Activated B cell treated with CpG ODN at 0.5 μM for 24 hours (primary cell): ENCODE data around the gene SEMA6A. TPM values are rescaled to one million over a fixed set of nuclear protein-coding genes. Genes with fewer than 3 reads are reported as not detected.

Experiments used
- ATAC-seq: fragments of 200-7000 bp; cut with Tn5 transposase; one replicate; pipeline ENCODE4 v1.10.0; 2021; ENCODE audit warnings: low read depth, mild to moderate bottlenecking, moderate library complexity
- CTCF ChIA-PET: fragments of 350-600 bp; sonication (Branson Sonifier 250); formaldehyde crosslinking; loops from one replicate; lab custom pipeline; 2021; ENCODE audit warnings: antibody characterized with exemption; lab: Charles Lee
- POLR2A ChIA-PET: fragments of 350-600 bp; sonication (Branson Sonifier 250); formaldehyde crosslinking; loops from one replicate; lab custom pipeline; 2021; ENCODE audit warnings: antibody characterized with exemption; lab: Charles Lee
- DNase-seq: peaks from one replicate; pipeline ENCODE4 v3.0.0; 2022
- H3K27ac Mint-ChIP-seq: one replicate; pipeline ENCODE4 v1.8.0; 2020; ENCODE audit warnings: mixed read lengths
- H3K27me3 Mint-ChIP-seq: one replicate; pipeline ENCODE4 v1.8.0; 2021; ENCODE audit warnings: mixed read lengths
- H3K36me3 Mint-ChIP-seq: one replicate; pipeline ENCODE4 v1.8.0; 2021; ENCODE audit warnings: low read depth, mixed read lengths
- H3K4me1 Mint-ChIP-seq: one replicate; pipeline ENCODE4 v1.8.0; 2021; ENCODE audit warnings: mixed read lengths
- H3K4me3 Mint-ChIP-seq: one replicate; pipeline ENCODE4 v1.8.0; 2020; ENCODE audit warnings: mild to moderate bottlenecking, mixed read lengths
- H3K9me3 Mint-ChIP-seq: one replicate; pipeline ENCODE4 v1.8.0; 2020; ENCODE audit warnings: mixed read lengths
- CTCF ChIP-seq: fragments of 200-600 bp; IDR thresholded peaks from one replicate; pipeline ENCODE4 v1.8.0; 2022; ENCODE audit warnings: antibody characterized with exemption, mild to moderate bottlenecking
- intact Hi-C: fragments of 100-400 bp; cut with micrococcal nuclease; formaldehyde crosslinking; loops from one replicate; pipeline ENCODE4 v1.15.1; 2024
- total RNA-seq: library from RNA; stranded (reverse); gene quantifications from 2 replicates; pipeline ENCODE4 v1.2.3, GENCODE V29; 2022

Gene SEMA6A
- total RNA-seq, 1 donor from 2014 or later = 0.20 TPM

- no peak for DNase-seq
- CTCF ChIA-PET = no interaction called here
- no peak for ATAC-seq
- Mint-ChIP-seq H3K27ac (no peak overlapping the region), H3K36me3 (peaks cover 20% of the 10 kb centered on the region), H3K4me1 (no peaks in the 10 kb centered on the region), H3K27me3 (no peaks in the 10 kb centered on the region), H3K4me3 (no peak overlapping the region), H3K9me3 (no peaks in the 10 kb centered on the region)
- POLR2A ChIA-PET = no interaction called here
- no peak for TF ChIP-seq CTCF
- intact Hi-C loops = no loop called here
These were observed 164.2 kb downstream of the SEMA6A start for GRCh38 chr5:116410336-116410890.

- intact Hi-C loops = no loop called here
- Mint-ChIP-seq H3K9me3 (no peaks in the 10 kb centered on the region), H3K27ac (no peak overlapping the region), H3K27me3 (no peaks in the 10 kb centered on the region), H3K4me1 (no peaks in the 10 kb centered on the region), H3K36me3 (peaks cover 20% of the 10 kb centered on the region), H3K4me3 (no peak overlapping the region)
- POLR2A ChIA-PET = no interaction called here
- ATAC-seq (no peak), DNase-seq (no peak)
- TF ChIP-seq CTCF = no peak
- CTCF ChIA-PET = no interaction called here
These were observed 164.9 kb downstream of the SEMA6A start for GRCh38 chr5:116409591-116410296.

- TF ChIP-seq CTCF = no peak
- Mint-ChIP-seq H3K4me3 (no peak overlapping the region), H3K27me3 (no peaks in the 10 kb centered on the region), H3K27ac (no peak overlapping the region), H3K36me3 (peaks cover 20% of the 10 kb centered on the region), H3K4me1 (no peaks in the 10 kb centered on the region), H3K9me3 (no peaks in the 10 kb centered on the region)
- DNase-seq (no peak), ATAC-seq (no peak)
- intact Hi-C loops = no loop called here
- POLR2A ChIA-PET = no interaction called here
- CTCF ChIA-PET = no interaction called here
These were observed 168.1 kb downstream of the SEMA6A start for GRCh38 chr5:116406306-116407041.

- no peak for TF ChIP-seq CTCF
- Mint-ChIP-seq H3K4me3 (no peak overlapping the region), H3K4me1 (no peaks in the 10 kb centered on the region), H3K27ac (no peak overlapping the region), H3K27me3 (no peaks in the 10 kb centered on the region), H3K9me3 (no peaks in the 10 kb centered on the region), H3K36me3 (peaks cover 28% of the 10 kb centered on the region)
- CTCF ChIA-PET = no interaction called here
- DNase-seq (no peak), ATAC-seq (no peak)
- POLR2A ChIA-PET = no interaction called here
- intact Hi-C loops = no loop called here
These were observed 169.8 kb downstream of the SEMA6A start for GRCh38 chr5:116404792-116405191.

- Mint-ChIP-seq H3K27me3 (no peaks in the 10 kb centered on the region), H3K36me3 (peaks cover 33% of the 10 kb centered on the region), H3K4me1 (no peaks in the 10 kb centered on the region), H3K4me3 (no peak overlapping the region), H3K9me3 (no peaks in the 10 kb centered on the region), H3K27ac (no peak overlapping the region)
- POLR2A ChIA-PET = no interaction called here
- no peak for DNase-seq
- CTCF ChIA-PET = no interaction called here
- no peak for TF ChIP-seq CTCF
- ATAC-seq = no peak
- intact Hi-C loops = no loop called here
These were observed 170.6 kb downstream of the SEMA6A start for GRCh38 chr5:116404016-116404415.
